Caco-2 (cell line): ENCODE results near the gene GARIN5A. TPM values are rescaled to one million over a fixed set of nuclear protein-coding genes. Genes with fewer than 3 reads are reported as not detected.

Experiments used
- BruUV-seq: library from RNA; stranded (reverse); fragments of 400-500 nt; replicated peaks from 2 replicates; lab custom pipeline; 2021; lab: Mats Ljungman, UMichigan
- CTCF ChIA-PET: fragments of 300-600 bp; sonication (Branson Sonifier 250); formaldehyde crosslinking; loops from one replicate; lab custom pipeline; 2022; ENCODE audit warnings: antibody characterized with exemption; lab: Charles Lee
- POLR2A ChIA-PET: fragments of 300-600 bp; sonication (Branson Sonifier 250); formaldehyde crosslinking; loops from one replicate; lab custom pipeline; 2022; ENCODE audit warnings: antibody characterized with exemption; lab: Charles Lee
- DNase-seq, 2 experiments: peaks; one replicate each; pipeline versions ENCODE4 v3.0.0 to v3.0.0-alpha.2; 2020 to 2022
- H3K27me3 ChIP-seq: replicated peaks from 2 replicates; pipeline ENCODE4 v1.6.0; 2011; ENCODE audit warnings: low read length; ENCODE audit not compliant: control insufficient read depth, insufficient read depth
- H3K36me3 ChIP-seq: 2 replicates; pipeline ENCODE4 v1.5.1; 2011; ENCODE audit warnings: low read length; ENCODE audit not compliant: control insufficient read depth, insufficient read depth
- H3K4me1 ChIP-seq: fragments of 250-450 bp; sonication (Bioruptor Pico); 2 replicates; pipeline ENCODE4 v1.5.1; 2020; ENCODE audit warnings: mild to moderate bottlenecking
- H3K4me3 ChIP-seq: 2 replicates; pipeline ENCODE4 v1.5.1; 2011; ENCODE audit warnings: low read depth, mild to moderate bottlenecking, control low read depth, low read length
- H3K9me3 ChIP-seq: fragments of 250-450 bp; sonication (Bioruptor Pico); 2 replicates; pipeline ENCODE4 v1.5.1; 2020; ENCODE audit warnings: mild to moderate bottlenecking, moderate library complexity
- H3K27ac Mint-ChIP-seq: one replicate; pipeline ENCODE4 v1.8.0; 2022; ENCODE audit warnings: mixed read lengths; ENCODE audit not compliant: unreplicated experiment
- H3K27me3 Mint-ChIP-seq: one replicate; pipeline ENCODE4 v1.8.0; 2022; ENCODE audit warnings: mixed read lengths; ENCODE audit not compliant: insufficient read depth, unreplicated experiment
- H3K36me3 Mint-ChIP-seq: one replicate; pipeline ENCODE4 v1.8.0; 2022; ENCODE audit warnings: mild to moderate bottlenecking, mixed read lengths; ENCODE audit not compliant: insufficient read depth, unreplicated experiment
- H3K4me1 Mint-ChIP-seq: one replicate; pipeline ENCODE4 v1.8.0; 2022; ENCODE audit warnings: low read depth, mixed read lengths; ENCODE audit not compliant: unreplicated experiment
- H3K4me3 Mint-ChIP-seq: one replicate; pipeline ENCODE4 v1.8.0; 2022; ENCODE audit warnings: mild to moderate bottlenecking, moderate library complexity, mixed read lengths; ENCODE audit not compliant: unreplicated experiment
- H3K9me3 Mint-ChIP-seq: one replicate; pipeline ENCODE4 v1.8.0; 2022; ENCODE audit warnings: mixed read lengths; ENCODE audit not compliant: unreplicated experiment
- CTCF ChIP-seq, 2 experiments: fragments of 200-600 bp in 1 of 2; IDR thresholded peaks; 1 replicate in 1 of 2; 2 replicates in 1 of 2; pipeline versions ENCODE4 v1.5.1 to v1.8.0; 2011 to 2022; ENCODE audit warnings: antibody characterized with exemption in 1 of 2, control low read depth in 1 of 2, inconsistent platforms in 1 of 2, low read depth in 1 of 2, low read length in 1 of 2, mild to moderate bottlenecking in 1 of 2, moderate library complexity in 1 of 2; ENCODE audit not compliant: insufficient read depth in 1 of 2, severe bottlenecking in 1 of 2, unreplicated experiment in 1 of 2
- intact Hi-C: fragments of 100-400 bp; cut with micrococcal nuclease; formaldehyde crosslinking; loops from one replicate; pipeline ENCODE4 v1.10.0; 2022; ENCODE audit not compliant: unreplicated experiment
- total RNA-seq: library from RNA; stranded (reverse); gene quantifications from 2 replicates; pipeline ENCODE4 v1.2.3, GENCODE V29; 2022

Gene GARIN5A
- total RNA-seq, 1 experiment from 2014 or later: 1.4 TPM

GRCh38 chr19:50431343-50432220 is 45.1 kb downstream of the GARIN5A start:
- Histone ChIP-seq H3K4me1 (peaks cover 11% of the 10 kb centered on the region), H3K4me3 (peak overlapping the region; percentile 51), H3K9me3 (no peaks in the 10 kb centered on the region), H3K27me3 (no peaks in the 10 kb centered on the region), H3K36me3 (no peaks in the 10 kb centered on the region)
- peak; percentile 89 to 95 for DNase-seq
- Mint-ChIP-seq H3K36me3 (peaks cover 12% of the 10 kb centered on the region), H3K9me3 (no peaks in the 10 kb centered on the region), H3K4me1 (peaks cover 7% of the 10 kb centered on the region), H3K27ac (peak overlapping the region; percentile 74), H3K27me3 (peaks cover 6% of the 10 kb centered on the region), H3K4me3 (peak overlapping the region; percentile 94)
- CTCF ChIA-PET: interaction anchor here (0.6 to 1.4 kb wide), 2 partner anchors 29 to 64 kb away, joined by 3 read pairs; no protein-coding TSS in a partner anchor
- intact Hi-C loops: loop anchor here (1.0 kb wide), 1 partner anchor 30 kb away; no protein-coding TSS in a partner anchor
- TF ChIP-seq CTCF (IDR thresholded peaks at IDR 0.05; ENCODE audit: insufficient read depth in 1 of 2, low read depth in 1 of 2, low read length in 1 of 2, severe bottlenecking in 1 of 2, unreplicated experiment in 1 of 2): peak in 1 of 2 experiments; percentile 13
- no TSS peak for BruUV-seq
- POLR2A ChIA-PET: interaction anchor here (0.5 kb wide), 1 partner anchor 73 kb away, joined by 5 read pairs; no protein-coding TSS in a partner anchor

- H3K4me1 Mint-ChIP-seq: peaks cover 7% of the 10 kb centered on the region
- CTCF ChIA-PET: interaction anchor here (0.6 to 1.2 kb wide), 2 partner anchors 62 to 63 kb away, joined by 3 read pairs; no protein-coding TSS in a partner anchor
- Histone ChIP-seq H3K27me3 (no peaks in the 10 kb centered on the region), H3K9me3 (no peaks in the 10 kb centered on the region), H3K36me3 (no peaks in the 10 kb centered on the region), H3K4me1 (peaks cover 11% of the 10 kb centered on the region), H3K4me3 (no peak overlapping the region)
- H3K9me3 Mint-ChIP-seq: no peaks in the 10 kb centered on the region
- H3K27me3 Mint-ChIP-seq: peaks cover 6% of the 10 kb centered on the region
- intact Hi-C loops: loop anchor here (1.0 kb wide), 1 partner anchor 30 kb away; no protein-coding TSS in a partner anchor
- POLR2A ChIA-PET: interaction anchor here (0.5 to 0.6 kb wide), 2 partner anchors 11 to 73 kb away, joined by 3 to 5 read pairs; no protein-coding TSS in a partner anchor
- H3K36me3 Mint-ChIP-seq: peaks cover 12% of the 10 kb centered on the region
- peak overlapping the region; percentile 94 for H3K4me3 Mint-ChIP-seq
- H3K27ac Mint-ChIP-seq: peak overlapping the region; percentile 74
- no peak for DNase-seq
- no peak for TF ChIP-seq CTCF (IDR thresholded peaks at IDR 0.05; ENCODE audit: insufficient read depth in 1 of 2, low read depth in 1 of 2, low read length in 1 of 2, severe bottlenecking in 1 of 2, unreplicated experiment in 1 of 2)
- BruUV-seq: TSS peak; percentile 95
Measured at GRCh38 chr19:50430888-50431342, 45.7 kb downstream of the GARIN5A start.

GRCh38 chr19:50428772-50429463 is 47.7 kb downstream of the GARIN5A start:
- H3K27ac Mint-ChIP-seq: no peak overlapping the region
- H3K4me1 Mint-ChIP-seq: peaks cover 7% of the 10 kb centered on the region
- H3K9me3 Mint-ChIP-seq: no peaks in the 10 kb centered on the region
- Histone ChIP-seq H3K27me3 (no peaks in the 10 kb centered on the region), H3K4me1 (peaks cover 11% of the 10 kb centered on the region), H3K9me3 (no peaks in the 10 kb centered on the region), H3K4me3 (no peak overlapping the region), H3K36me3 (no peaks in the 10 kb centered on the region)
- H3K4me3 Mint-ChIP-seq: no peak overlapping the region
- BruUV-seq: no TSS peak
- DNase-seq: no peak
- ChIA-PET POLR2A (no interaction called here), CTCF (no interaction called here)
- H3K36me3 Mint-ChIP-seq: peaks cover 12% of the 10 kb centered on the region
- peaks cover 6% of the 10 kb centered on the region for H3K27me3 Mint-ChIP-seq
- TF ChIP-seq CTCF (IDR thresholded peaks at IDR 0.05; ENCODE audit: insufficient read depth in 1 of 2, low read depth in 1 of 2, low read length in 1 of 2, severe bottlenecking in 1 of 2, unreplicated experiment in 1 of 2): no peak
- intact Hi-C loops: no loop called here
